ENCODE data around the gene TCF23. TPM values are rescaled to one million over a fixed set of nuclear protein-coding genes. Genes with fewer than 3 reads are reported as not detected.
A peak's percentile ranks its signal among the peaks of the same experiment; 100 is the strongest.

Gene TCF23
- total and polyA plus RNA-seq, 12 donors, result 0.05 to 0.21 (median 0.08) TPM; not detected in 2

GRCh38 chr2:27134781-27135477 lies 13.9 kb upstream of the TCF23 start:
- Histone ChIP-seq H3K9me3 (no peaks in the 10 kb centered on the region), H3K36me3 (peaks cover 0 to 34% (median 23%) of the 10 kb centered on the region in 9 donors), H3K4me1 (peaks cover 5 to 19% (median 15%) of the 10 kb centered on the region in 9 donors), H3K27me3 (no peaks in the 10 kb centered on the region), H3K27ac (peak overlapping the region in 9 of 10 donors; percentile 86 to 96 (median 91)), H3K4me3 (peak overlapping the region in 8 of 10 donors; percentile 90 to 99 (median 94))
- WGBS, 2 donors, result 54 to 55% methylated on average over 33 of the region's 33 CpGs
- TF ChIP-seq, protein P1, sequence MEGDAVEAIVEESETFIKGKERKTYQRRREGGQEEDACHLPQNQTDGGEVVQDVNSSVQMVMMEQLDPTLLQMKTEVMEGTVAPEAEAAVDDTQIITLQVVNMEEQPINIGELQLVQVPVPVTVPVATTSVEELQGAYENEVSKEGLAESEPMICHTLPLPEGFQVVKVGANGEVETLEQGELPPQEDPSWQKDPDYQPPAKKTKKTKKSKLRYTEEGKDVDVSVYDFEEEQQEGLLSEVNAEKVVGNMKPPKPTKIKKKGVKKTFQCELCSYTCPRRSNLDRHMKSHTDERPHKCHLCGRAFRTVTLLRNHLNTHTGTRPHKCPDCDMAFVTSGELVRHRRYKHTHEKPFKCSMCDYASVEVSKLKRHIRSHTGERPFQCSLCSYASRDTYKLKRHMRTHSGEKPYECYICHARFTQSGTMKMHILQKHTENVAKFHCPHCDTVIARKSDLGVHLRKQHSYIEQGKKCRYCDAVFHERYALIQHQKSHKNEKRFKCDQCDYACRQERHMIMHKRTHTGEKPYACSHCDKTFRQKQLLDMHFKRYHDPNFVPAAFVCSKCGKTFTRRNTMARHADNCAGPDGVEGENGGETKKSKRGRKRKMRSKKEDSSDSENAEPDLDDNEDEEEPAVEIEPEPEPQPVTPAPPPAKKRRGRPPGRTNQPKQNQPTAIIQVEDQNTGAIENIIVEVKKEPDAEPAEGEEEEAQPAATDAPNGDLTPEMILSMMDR (IDR thresholded peaks at IDR 0.05), result no peak
- ATAC-seq (no peak), DNase-seq (no peak)
- intact Hi-C loops (cut with DNase I), result loop anchor here in 2 of 10 donors (1.0 to 5.0 kb wide), 3 partner anchors 38 to 217 kb away; partner anchors contain the start of gene KHK (in 1 of the 2)

DNA sequence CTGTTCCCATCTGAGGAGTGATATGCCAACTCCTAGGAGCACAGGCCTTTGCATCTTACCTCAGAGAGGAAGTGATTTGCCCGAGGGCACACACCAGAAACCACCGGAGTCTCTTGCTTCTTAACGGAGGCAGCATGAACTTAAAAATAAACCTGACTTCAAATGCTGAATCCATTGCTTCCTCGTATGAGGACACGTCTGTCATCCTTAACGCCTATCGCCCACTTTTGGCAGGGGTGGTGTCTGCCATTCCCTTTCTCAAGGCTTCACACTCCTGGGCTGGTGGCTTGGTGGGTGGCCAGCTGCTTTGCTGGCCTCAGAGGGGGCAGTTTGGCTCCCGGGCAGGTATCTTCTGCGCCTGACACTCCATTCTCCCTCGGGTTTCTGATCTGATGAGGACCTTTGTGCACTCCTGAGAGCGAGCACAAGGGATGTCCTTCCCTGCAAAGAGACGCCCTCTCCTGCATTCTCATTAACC lies 13.3 kb upstream of the TCF23 start:
- DNase-seq, result no peak

DNA sequence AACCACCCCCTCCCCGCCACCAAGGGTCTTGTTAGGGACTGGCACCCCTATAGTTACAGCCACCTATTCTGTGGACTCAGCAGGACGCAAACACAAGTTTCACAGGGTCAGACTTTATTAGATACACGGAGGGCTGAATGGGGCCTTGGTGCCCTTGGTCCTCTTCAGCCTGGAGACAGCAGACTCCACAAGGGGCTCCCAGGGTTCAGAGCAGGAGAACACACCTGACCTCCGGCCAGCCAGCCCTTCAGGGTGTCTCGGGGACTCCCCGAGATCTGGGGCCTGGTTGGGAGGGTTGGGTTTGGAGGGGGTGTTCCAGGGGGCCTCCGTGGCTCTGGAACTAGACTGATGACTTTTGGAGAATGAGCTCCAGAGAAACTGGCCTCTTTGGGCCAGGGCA lies 12.1 kb upstream of the TCF23 start:
- Histone ChIP-seq H3K4me1 (peaks cover 5 to 19% (median 15%) of the 10 kb centered on the region in 9 donors), H3K27ac (no peak overlapping the region), H3K9me3 (no peaks in the 10 kb centered on the region), H3K36me3 (peaks cover 0 to 15% (median 5%) of the 10 kb centered on the region in 9 donors), H3K27me3 (no peaks in the 10 kb centered on the region), H3K4me3 (no peak overlapping the region)
- DNase-seq, result no peak
- TF ChIP-seq, protein P1 (IDR thresholded peaks at IDR 0.05), result no peak
- 93 to 95% methylated on average over 7 of the region's 7 CpGs for WGBS, 2 donors
- intact Hi-C loops (cut with DNase I), result no loop called here
- no peak for ATAC-seq

More for the DNA sequence above, 13.3 kb upstream of the TCF23 start:
- H3K4me3 ChIP-seq, result no peak overlapping the region
- H3K27me3 ChIP-seq, result no peaks in the 10 kb centered on the region
- 84 to 87% methylated on average over 12 of the region's 12 CpGs for WGBS, 2 donors
- TF ChIP-seq, protein P1 (IDR thresholded peaks at IDR 0.05), result no peak
- peak overlapping the region in 5 of 10 donors; percentile 86 to 96 (median 90) for H3K27ac ChIP-seq
- H3K36me3 ChIP-seq, result peaks cover 0 to 28% (median 17%) of the 10 kb centered on the region in 9 donors
- H3K9me3 ChIP-seq, result no peaks in the 10 kb centered on the region
- peaks cover 5 to 19% (median 15%) of the 10 kb centered on the region in 9 donors for H3K4me1 ChIP-seq
- no peak for ATAC-seq
- intact Hi-C loops (cut with DNase I), result no loop called here

DNA sequence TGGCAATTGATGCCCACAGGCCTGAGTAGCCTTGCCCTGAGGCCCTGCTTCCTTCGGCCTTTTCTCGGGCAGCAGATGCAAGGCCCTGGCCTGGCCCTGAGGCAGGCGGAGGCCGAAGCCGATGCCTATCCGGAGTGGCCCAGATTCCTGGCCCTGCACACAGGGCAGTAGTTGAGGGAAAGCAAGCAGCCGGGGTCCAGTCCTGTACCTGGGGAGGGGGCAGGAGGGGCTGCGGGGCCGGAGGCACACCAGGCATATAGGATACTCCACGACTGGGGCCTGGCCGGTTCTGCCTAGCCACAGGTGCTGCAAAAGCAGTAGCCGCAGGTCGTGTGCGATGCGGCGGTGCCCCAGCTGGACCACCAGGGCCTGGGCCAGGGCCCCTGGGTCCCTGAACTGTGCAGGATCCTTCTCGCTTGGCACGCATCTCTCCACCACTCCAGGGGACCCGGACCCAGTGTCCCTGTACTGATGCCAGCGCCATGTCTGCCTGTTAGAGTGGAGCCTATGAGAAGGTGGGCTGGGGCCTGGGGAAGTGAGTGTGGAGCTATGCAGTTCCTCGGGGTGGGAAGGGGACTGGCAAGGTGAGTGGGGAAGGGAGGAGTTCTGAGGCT lies 11.4 kb upstream of the TCF23 start:
- H3K4me1 ChIP-seq, result peaks cover 5 to 19% (median 15%) of the 10 kb centered on the region in 9 donors
- no peak for ATAC-seq
- intact Hi-C loops (cut with DNase I), result no loop called here

More for the DNA sequence above, 11.4 kb upstream of the TCF23 start:
- no peaks in the 10 kb centered on the region for H3K27me3 ChIP-seq
- peaks cover 0 to 9% (median 0%) of the 10 kb centered on the region in 9 donors for H3K36me3 ChIP-seq
- no peak overlapping the region for H3K27ac ChIP-seq
- DNase-seq, result no peak
- no peak overlapping the region for H3K4me3 ChIP-seq
- WGBS, 2 donors, result 92% methylated on average over 21 of the region's 21 CpGs
- no peaks in the 10 kb centered on the region for H3K9me3 ChIP-seq
- TF ChIP-seq, protein P1 (IDR thresholded peaks at IDR 0.05), result no peak
